HEK293 (cell line): ENCODE results near the gene FGFRL1.

Experiments used
- CTCF ChIA-PET: fragments of 350-600 bp; formaldehyde crosslinking; extraction: SDS; loops from one replicate; lab custom pipeline; 2021; ENCODE audit warnings: antibody characterized with exemption; lab: Yijun Ruan, JAX
- POLR2A ChIA-PET: fragments of 300-600 bp; formaldehyde crosslinking; extraction: SDS; loops from one replicate; lab custom pipeline; 2020; ENCODE audit warnings: antibody characterized with exemption, inconsistent platforms; lab: Yijun Ruan, JAX
- H3K27ac ChIP-seq: fragments of 200-500 bp; sonication (Bioruptor generic); 2 replicates; pipeline ENCODE4 v1.5.1; 2014; ENCODE audit warnings: low read depth, low read length, control low read depth, inconsistent platforms; ENCODE audit errors: extremely low read depth
- H3K36me3 ChIP-seq, 2 experiments: fragments of 200-500 bp in 1 of 2; sonication (Bioruptor generic) in 1 of 2; 1 replicate in 1 of 2; 2 replicates in 1 of 2; pipeline ENCODE4 v1.5.1; 2014 to 2017; ENCODE audit warnings: inconsistent platforms in 2 of 2, low read length in 2 of 2; ENCODE audit not compliant: control insufficient read depth in 2 of 2, insufficient read depth in 1 of 2
- H3K4me1 ChIP-seq: fragments of 200-500 bp; sonication (Bioruptor generic); 2 replicates; pipeline ENCODE4 v1.5.1; 2014; ENCODE audit warnings: mild to moderate bottlenecking, low read length, inconsistent platforms; ENCODE audit not compliant: control insufficient read depth, insufficient read depth
- H3K4me3 ChIP-seq: 2 replicates; pipeline ENCODE4 v1.5.1; 2011; ENCODE audit warnings: low read depth, mild to moderate bottlenecking, control low read depth, low read length, moderate library complexity
- H3K9me3 ChIP-seq: fragments of 200-500 bp; sonication (Bioruptor generic); 2 replicates; pipeline ENCODE4 v1.5.1; 2014; ENCODE audit warnings: low read depth, low read length, inconsistent platforms; ENCODE audit not compliant: control insufficient read depth, insufficient read depth
- GLIS1 ChIP-seq: fragments of 450-650 bp; formaldehyde crosslinking; IDR thresholded peaks from 2 replicates; pipeline ENCODE4 v1.5.1; 2016; ENCODE audit warnings: missing biosample characterization, missing genetic modification characterization
- KLF9 ChIP-seq: fragments of 450-650 bp; formaldehyde crosslinking; IDR thresholded peaks from 2 replicates; pipeline ENCODE4 v1.5.1; 2016; ENCODE audit warnings: missing biosample characterization, missing genetic modification characterization, low read depth
- SCRT1 ChIP-seq: fragments of 450-650 bp; formaldehyde crosslinking; IDR thresholded peaks from 2 replicates; pipeline ENCODE4 v1.5.1; 2016; ENCODE audit warnings: missing biosample characterization, missing genetic modification characterization, borderline replicate concordance
- SETDB1 ChIP-seq: IDR thresholded peaks from one replicate; pipeline ENCODE4 v1.6.1; 2017; ENCODE audit warnings: mild to moderate bottlenecking, low read length, moderate library complexity, mixed read lengths; ENCODE audit not compliant: insufficient read length
- ZFHX2 ChIP-seq: fragments of 450-650 bp; formaldehyde crosslinking; conservative IDR thresholded peaks from 2 replicates; pipeline ENCODE4 v1.5.1; 2016; ENCODE audit warnings: missing biosample characterization, missing genetic modification characterization
- ZIC2 ChIP-seq: fragments of 450-650 bp; formaldehyde crosslinking; IDR thresholded peaks from 2 replicates; pipeline ENCODE4 v1.5.1; 2016; ENCODE audit warnings: missing biosample characterization, missing genetic modification characterization
- ZNF157 ChIP-seq: fragments of 450-650 bp; formaldehyde crosslinking; IDR thresholded peaks from 2 replicates; pipeline ENCODE4 v1.5.1; 2016; ENCODE audit warnings: missing biosample characterization, missing genetic modification characterization
- ZNF214 ChIP-seq: fragments of 450-650 bp; formaldehyde crosslinking; IDR thresholded peaks from 2 replicates; pipeline ENCODE4 v1.5.1; 2017; ENCODE audit warnings: missing biosample characterization, mild to moderate bottlenecking, missing genetic modification characterization, borderline replicate concordance
- ZNF23 ChIP-seq: fragments of 450-650 bp; formaldehyde crosslinking; IDR thresholded peaks from 2 replicates; pipeline ENCODE4 v1.5.1; 2016; ENCODE audit warnings: missing biosample characterization, missing genetic modification characterization, borderline replicate concordance
- ZNF239 ChIP-seq: fragments of 450-650 bp; formaldehyde crosslinking; IDR thresholded peaks from 2 replicates; pipeline ENCODE4 v1.5.1; 2016; ENCODE audit warnings: missing biosample characterization, missing genetic modification characterization
- ZNF350 ChIP-seq: fragments of 450-650 bp; formaldehyde crosslinking; IDR thresholded peaks from 2 replicates; pipeline ENCODE4 v1.5.0; 2017; ENCODE audit warnings: missing biosample characterization, mild to moderate bottlenecking, missing genetic modification characterization
- ZNF404 ChIP-seq: fragments of 450-650 bp; formaldehyde crosslinking; IDR thresholded peaks from 2 replicates; pipeline ENCODE4 v1.5.1; 2017; ENCODE audit warnings: missing biosample characterization, missing genetic modification characterization
- ZNF560 ChIP-seq: fragments of 450-650 bp; formaldehyde crosslinking; IDR thresholded peaks from 2 replicates; pipeline ENCODE4 v1.5.1; 2017; ENCODE audit warnings: missing biosample characterization, missing genetic modification characterization, borderline replicate concordance
- ZNF624 ChIP-seq: fragments of 450-650 bp; formaldehyde crosslinking; IDR thresholded peaks from 2 replicates; pipeline ENCODE4 v1.5.1; 2017; ENCODE audit warnings: missing biosample characterization, missing genetic modification characterization
- ZNF626 ChIP-seq: fragments of 450-650 bp; sonication (Bioruptor Pico); formaldehyde crosslinking; IDR thresholded peaks from 2 replicates; pipeline ENCODE4 v1.5.1; 2018; ENCODE audit warnings: missing biosample characterization, missing genetic modification characterization, inconsistent platforms
- ZNF629 ChIP-seq: fragments of 450-650 bp; formaldehyde crosslinking; IDR thresholded peaks from 2 replicates; pipeline ENCODE4 v1.5.1; 2017; ENCODE audit warnings: missing biosample characterization, missing genetic modification characterization
- ZNF701 ChIP-seq: fragments of 450-650 bp; formaldehyde crosslinking; IDR thresholded peaks from 2 replicates; pipeline ENCODE4 v1.5.1; 2016; ENCODE audit warnings: missing biosample characterization, missing genetic modification characterization
- ZNF747 ChIP-seq: fragments of 450-650 bp; formaldehyde crosslinking; IDR thresholded peaks from 2 replicates; pipeline ENCODE4 v1.5.1; 2016; ENCODE audit warnings: missing biosample characterization, missing genetic modification characterization
- ZNF791 ChIP-seq: fragments of 450-650 bp; formaldehyde crosslinking; IDR thresholded peaks from 2 replicates; pipeline ENCODE4 v1.5.1; 2016; ENCODE audit warnings: missing biosample characterization, missing genetic modification characterization
- ZNF843 ChIP-seq: fragments of 450-650 bp; formaldehyde crosslinking; IDR thresholded peaks from 2 replicates; pipeline ENCODE4 v1.5.1; 2016; ENCODE audit warnings: missing biosample characterization, missing genetic modification characterization
- ZSCAN23 ChIP-seq: fragments of 450-650 bp; formaldehyde crosslinking; IDR thresholded peaks from 2 replicates; pipeline ENCODE4 v1.5.1; 2016; ENCODE audit warnings: missing biosample characterization, missing genetic modification characterization
- TF ChIP-seq, protein P1 (sequence below): fragments of 450-650 bp; formaldehyde crosslinking; IDR thresholded peaks from 2 replicates; pipeline ENCODE4 v1.5.1; 2016; ENCODE audit warnings: missing biosample characterization, missing genetic modification characterization, low read depth
- TF ChIP-seq, protein P2 (sequence below): fragments of 450-650 bp; formaldehyde crosslinking; IDR thresholded peaks from 2 replicates; pipeline ENCODE4 v1.5.1; 2016; ENCODE audit warnings: missing biosample characterization, missing genetic modification characterization, borderline replicate concordance
- TF ChIP-seq, protein P3 (sequence below): fragments of 450-650 bp; formaldehyde crosslinking; IDR thresholded peaks from 2 replicates; pipeline ENCODE4 v1.5.1; 2016; ENCODE audit warnings: missing biosample characterization, missing genetic modification characterization
- TF ChIP-seq, protein P4 (sequence below): fragments of 450-650 bp; formaldehyde crosslinking; conservative IDR thresholded peaks from 2 replicates; pipeline ENCODE4 v1.5.1; 2016; ENCODE audit warnings: low read depth, missing biosample characterization, missing genetic modification characterization
- TF ChIP-seq, protein P5 (sequence below): fragments of 450-650 bp; formaldehyde crosslinking; IDR thresholded peaks from 2 replicates; pipeline ENCODE4 v1.5.1; 2016; ENCODE audit warnings: missing biosample characterization, missing genetic modification characterization

Gene FGFRL1

DNA sequence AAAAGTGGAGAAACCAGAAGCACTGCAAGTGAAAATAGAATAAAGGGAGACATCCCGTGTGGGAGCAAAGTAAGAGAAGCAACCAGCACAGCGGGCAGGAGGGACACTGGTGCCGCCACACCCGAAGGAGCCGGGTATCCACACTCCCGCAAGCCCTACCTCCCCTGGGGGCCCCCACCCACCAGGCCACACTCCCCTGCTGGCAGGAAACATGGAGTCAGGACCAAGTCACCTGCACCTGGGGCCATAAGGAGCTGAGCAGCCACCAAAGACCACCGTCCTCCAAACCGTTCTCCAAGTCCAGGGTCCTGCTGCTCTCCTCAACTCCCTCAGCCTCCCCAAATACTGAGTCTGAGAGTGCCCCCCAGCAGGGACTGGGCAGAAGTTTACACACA lies 30.5 kb downstream of the FGFRL1 start:
- POLR2A ChIA-PET = no interaction called here
- no peaks in the 10 kb centered on the region; the same call in 1 of the 2 replicates for H3K4me1 ChIP-seq
- H3K36me3 ChIP-seq = no peaks in the 10 kb centered on the region
- H3K9me3 ChIP-seq = no peaks in the 10 kb centered on the region
- TF ChIP-seq ZNF626 (tag by site-specific recombination) = no peak
- no peak for TF ChIP-seq GLIS1 (tag by site-specific recombination)
- no peak for TF ChIP-seq ZNF350
- no peak for TF ChIP-seq SCRT1
- TF ChIP-seq ZNF701 (tag by site-specific recombination) = no peak
- TF ChIP-seq ZNF791 = no peak
- no peak for TF ChIP-seq ZNF404 (tag by site-specific recombination)
- no peak for TF ChIP-seq ZFHX2 (tag by site-specific recombination)
- TF ChIP-seq ZNF23 = no peak
- no peak for TF ChIP-seq ZNF214 (tag by site-specific recombination)
- TF ChIP-seq ZNF629 (tag by site-specific recombination) = no peak
- TF ChIP-seq ZNF157 = no peak
- TF ChIP-seq ZIC2 = no peak
- TF ChIP-seq ZNF624 (tag by site-specific recombination) = no peak
- no peak for TF ChIP-seq ZNF843 (tag by site-specific recombination)
- TF ChIP-seq, protein P1, sequence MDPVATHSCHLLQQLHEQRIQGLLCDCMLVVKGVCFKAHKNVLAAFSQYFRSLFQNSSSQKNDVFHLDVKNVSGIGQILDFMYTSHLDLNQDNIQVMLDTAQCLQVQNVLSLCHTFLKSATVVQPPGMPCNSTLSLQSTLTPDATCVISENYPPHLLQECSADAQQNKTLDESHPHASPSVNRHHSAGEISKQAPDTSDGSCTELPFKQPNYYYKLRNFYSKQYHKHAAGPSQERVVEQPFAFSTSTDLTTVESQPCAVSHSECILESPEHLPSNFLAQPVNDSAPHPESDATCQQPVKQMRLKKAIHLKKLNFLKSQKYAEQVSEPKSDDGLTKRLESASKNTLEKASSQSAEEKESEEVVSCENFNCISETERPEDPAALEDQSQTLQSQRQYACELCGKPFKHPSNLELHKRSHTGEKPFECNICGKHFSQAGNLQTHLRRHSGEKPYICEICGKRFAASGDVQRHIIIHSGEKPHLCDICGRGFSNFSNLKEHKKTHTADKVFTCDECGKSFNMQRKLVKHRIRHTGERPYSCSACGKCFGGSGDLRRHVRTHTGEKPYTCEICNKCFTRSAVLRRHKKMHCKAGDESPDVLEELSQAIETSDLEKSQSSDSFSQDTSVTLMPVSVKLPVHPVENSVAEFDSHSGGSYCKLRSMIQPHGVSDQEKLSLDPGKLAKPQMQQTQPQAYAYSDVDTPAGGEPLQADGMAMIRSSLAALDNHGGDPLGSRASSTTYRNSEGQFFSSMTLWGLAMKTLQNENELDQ = no peak
- no peak for TF ChIP-seq SETDB1
- no peak overlapping the region for H3K27ac ChIP-seq
- H3K4me3 ChIP-seq = no peak overlapping the region
- CTCF ChIA-PET = no interaction called here

DNA sequence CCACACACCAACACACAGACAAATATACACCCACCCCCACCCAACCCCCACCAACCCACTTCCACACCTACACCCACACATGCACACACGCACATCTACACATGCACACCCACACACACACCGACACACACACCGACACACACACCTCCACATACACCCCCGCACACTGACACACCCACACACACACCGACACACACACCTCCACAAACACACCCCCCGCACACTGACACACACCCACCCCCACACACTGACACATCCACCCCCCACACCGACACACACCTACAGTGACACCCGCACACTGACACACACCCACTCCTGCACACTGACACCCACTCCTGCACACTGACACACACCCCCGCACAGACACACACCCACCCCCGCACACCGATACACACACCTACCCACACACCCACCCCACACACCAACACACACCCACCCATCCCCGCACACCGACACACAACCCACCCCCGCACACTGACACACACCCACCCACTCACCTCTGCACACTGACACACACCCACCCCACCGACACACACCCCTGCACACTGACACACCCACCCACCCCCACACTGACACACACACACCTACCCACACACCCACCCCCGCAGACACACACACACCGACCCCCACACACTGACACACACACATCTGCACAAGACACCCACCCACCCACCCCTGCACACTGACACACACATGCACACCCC lies 31.1 kb downstream of the FGFRL1 start:
- no peaks in the 10 kb centered on the region for H3K36me3 ChIP-seq
- no peaks in the 10 kb centered on the region for H3K9me3 ChIP-seq
- H3K27ac ChIP-seq = no peak overlapping the region
- CTCF ChIA-PET = no interaction called here
- POLR2A ChIA-PET = no interaction called here
- H3K4me3 ChIP-seq = no peak overlapping the region
- H3K4me1 ChIP-seq = no peaks in the 10 kb centered on the region; the same call in 1 of the 2 replicates
- TF ChIP-seq SCRT1 = no peak
- TF ChIP-seq, protein P2, sequence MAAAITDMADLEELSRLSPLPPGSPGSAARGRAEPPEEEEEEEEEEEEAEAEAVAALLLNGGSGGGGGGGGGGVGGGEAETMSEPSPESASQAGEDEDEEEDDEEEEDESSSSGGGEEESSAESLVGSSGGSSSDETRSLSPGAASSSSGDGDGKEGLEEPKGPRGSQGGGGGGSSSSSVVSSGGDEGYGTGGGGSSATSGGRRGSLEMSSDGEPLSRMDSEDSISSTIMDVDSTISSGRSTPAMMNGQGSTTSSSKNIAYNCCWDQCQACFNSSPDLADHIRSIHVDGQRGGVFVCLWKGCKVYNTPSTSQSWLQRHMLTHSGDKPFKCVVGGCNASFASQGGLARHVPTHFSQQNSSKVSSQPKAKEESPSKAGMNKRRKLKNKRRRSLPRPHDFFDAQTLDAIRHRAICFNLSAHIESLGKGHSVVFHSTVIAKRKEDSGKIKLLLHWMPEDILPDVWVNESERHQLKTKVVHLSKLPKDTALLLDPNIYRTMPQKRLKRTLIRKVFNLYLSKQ (tag by site-specific recombination) = no peak
- peak; percentile 98 for TF ChIP-seq ZFHX2 (tag by site-specific recombination)
- no peak for TF ChIP-seq ZNF747
- TF ChIP-seq, protein P3, sequence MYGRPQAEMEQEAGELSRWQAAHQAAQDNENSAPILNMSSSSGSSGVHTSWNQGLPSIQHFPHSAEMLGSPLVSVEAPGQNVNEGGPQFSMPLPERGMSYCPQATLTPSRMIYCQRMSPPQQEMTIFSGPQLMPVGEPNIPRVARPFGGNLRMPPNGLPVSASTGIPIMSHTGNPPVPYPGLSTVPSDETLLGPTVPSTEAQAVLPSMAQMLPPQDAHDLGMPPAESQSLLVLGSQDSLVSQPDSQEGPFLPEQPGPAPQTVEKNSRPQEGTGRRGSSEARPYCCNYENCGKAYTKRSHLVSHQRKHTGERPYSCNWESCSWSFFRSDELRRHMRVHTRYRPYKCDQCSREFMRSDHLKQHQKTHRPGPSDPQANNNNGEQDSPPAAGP = no peak
- TF ChIP-seq ZNF239 = no peak
- TF ChIP-seq, protein P4, sequence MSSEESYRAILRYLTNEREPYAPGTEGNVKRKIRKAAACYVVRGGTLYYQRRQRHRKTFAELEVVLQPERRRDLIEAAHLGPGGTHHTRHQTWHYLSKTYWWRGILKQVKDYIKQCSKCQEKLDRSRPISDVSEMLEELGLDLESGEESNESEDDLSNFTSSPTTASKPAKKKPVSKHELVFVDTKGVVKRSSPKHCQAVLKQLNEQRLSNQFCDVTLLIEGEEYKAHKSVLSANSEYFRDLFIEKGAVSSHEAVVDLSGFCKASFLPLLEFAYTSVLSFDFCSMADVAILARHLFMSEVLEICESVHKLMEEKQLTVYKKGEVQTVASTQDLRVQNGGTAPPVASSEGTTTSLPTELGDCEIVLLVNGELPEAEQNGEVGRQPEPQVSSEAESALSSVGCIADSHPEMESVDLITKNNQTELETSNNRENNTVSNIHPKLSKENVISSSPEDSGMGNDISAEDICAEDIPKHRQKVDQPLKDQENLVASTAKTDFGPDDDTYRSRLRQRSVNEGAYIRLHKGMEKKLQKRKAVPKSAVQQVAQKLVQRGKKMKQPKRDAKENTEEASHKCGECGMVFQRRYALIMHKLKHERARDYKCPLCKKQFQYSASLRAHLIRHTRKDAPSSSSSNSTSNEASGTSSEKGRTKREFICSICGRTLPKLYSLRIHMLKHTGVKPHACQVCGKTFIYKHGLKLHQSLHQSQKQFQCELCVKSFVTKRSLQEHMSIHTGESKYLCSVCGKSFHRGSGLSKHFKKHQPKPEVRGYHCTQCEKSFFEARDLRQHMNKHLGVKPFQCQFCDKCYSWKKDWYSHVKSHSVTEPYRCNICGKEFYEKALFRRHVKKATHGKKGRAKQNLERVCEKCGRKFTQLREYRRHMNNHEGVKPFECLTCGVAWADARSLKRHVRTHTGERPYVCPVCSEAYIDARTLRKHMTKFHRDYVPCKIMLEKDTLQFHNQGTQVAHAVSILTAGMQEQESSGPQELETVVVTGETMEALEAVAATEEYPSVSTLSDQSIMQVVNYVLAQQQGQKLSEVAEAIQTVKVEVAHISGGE (tag by site-specific recombination) = no peak
- TF ChIP-seq ZSCAN23 (tag by site-specific recombination) = no peak
- TF ChIP-seq, protein P5, sequence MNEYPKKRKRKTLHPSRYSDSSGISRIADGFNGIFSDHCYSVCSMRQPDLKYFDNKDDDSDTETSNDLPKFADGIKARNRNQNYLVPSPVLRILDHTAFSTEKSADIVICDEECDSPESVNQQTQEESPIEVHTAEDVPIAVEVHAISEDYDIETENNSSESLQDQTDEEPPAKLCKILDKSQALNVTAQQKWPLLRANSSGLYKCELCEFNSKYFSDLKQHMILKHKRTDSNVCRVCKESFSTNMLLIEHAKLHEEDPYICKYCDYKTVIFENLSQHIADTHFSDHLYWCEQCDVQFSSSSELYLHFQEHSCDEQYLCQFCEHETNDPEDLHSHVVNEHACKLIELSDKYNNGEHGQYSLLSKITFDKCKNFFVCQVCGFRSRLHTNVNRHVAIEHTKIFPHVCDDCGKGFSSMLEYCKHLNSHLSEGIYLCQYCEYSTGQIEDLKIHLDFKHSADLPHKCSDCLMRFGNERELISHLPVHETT (tag by site-specific recombination) = no peak
- TF ChIP-seq ZNF560 (tag by site-specific recombination) = no peak
- peak; percentile 77 for TF ChIP-seq KLF9 (tag by site-specific recombination)
